GM12878 (cell line): ENCODE measurements around the gene CTNNAL1. TPM values are rescaled to one million over a fixed set of nuclear protein-coding genes. Genes with fewer than 3 reads are reported as not detected.
"Not testable (repeated sequence)": the region's sequence is repeated elsewhere in the genome, so short reads cannot be mapped to it uniquely, and the experiment has no call there.

ENCODE experiments used
- ATAC-seq: fragments of 200-7000 bp; cut with Tn5 transposase; 3 replicates; pipeline ENCODE4 v1.9.1; 2020; ENCODE audit warnings: mild to moderate bottlenecking, moderate library complexity
- BruUV-seq: library from RNA; stranded (reverse); fragments of 400-500 nt; replicated peaks from 2 replicates; lab custom pipeline; 2021; lab: Mats Ljungman, UMichigan
- CTCF ChIA-PET: fragments of 300-600 bp; sonication (Branson Sonifier 250); formaldehyde crosslinking; extraction: SDS; loops from one replicate; lab custom pipeline; 2021; ENCODE audit warnings: inconsistent platforms; lab: Yijun Ruan, JAX
- POLR2A ChIA-PET: fragments of 350-600 bp; formaldehyde crosslinking; extraction: SDS; loops from one replicate; lab custom pipeline; 2021; ENCODE audit warnings: inconsistent platforms; lab: Charles Lee
- RAD21 ChIA-PET: fragments of 300-600 bp; sonication (Branson Sonifier 250); formaldehyde crosslinking; loops from one replicate; lab custom pipeline; 2023; ENCODE audit warnings: antibody characterized with exemption; ENCODE audit not compliant: unreplicated experiment; lab: Charles Lee
- SMC1A ChIA-PET: fragments of 300-600 bp; sonication (Branson Sonifier 250); formaldehyde crosslinking; loops from one replicate; lab custom pipeline; 2023; ENCODE audit not compliant: unreplicated experiment, uncharacterized antibody; lab: Charles Lee
- DNase-seq: peaks from one replicate; pipeline ENCODE4 v3.0.0-alpha.2; 2011; ENCODE audit warnings: low read depth, low spot score
- FAIRE-seq: peaks from 3 replicates; lab custom pipeline; 2011; peaks lifted over from hg19 to GRCh38; lab: Jason Lieb, UNC
- H2AFZ ChIP-seq: 2 replicates; pipeline ENCODE4 v1.6.0; 2011; ENCODE audit warnings: low read depth, low read length, control low read depth; ENCODE audit not compliant: control insufficient read depth
- H3K27ac ChIP-seq: 2 replicates; pipeline ENCODE4 v1.5.1; 2011; ENCODE audit warnings: control low read depth; ENCODE audit not compliant: control insufficient read depth, insufficient read depth
- H3K27me3 ChIP-seq, 2 experiments: replicated peaks in 1 of 2; 2 replicates each; pipeline versions ENCODE4 v1.6.0 to v1.6.1; 2011; ENCODE audit warnings: low read length in 1 of 2; ENCODE audit not compliant: control insufficient read depth in 2 of 2, insufficient read depth in 2 of 2
- H3K36me3 ChIP-seq, 2 experiments: 2 replicates each; pipeline ENCODE4 v1.5.1; 2011; ENCODE audit warnings: low read length in 1 of 2; ENCODE audit not compliant: control insufficient read depth in 2 of 2, insufficient read depth in 2 of 2
- H3K4me1 ChIP-seq: 2 replicates; pipeline ENCODE4 v1.6.1; 2011; ENCODE audit warnings: mild to moderate bottlenecking, low read length, moderate library complexity, mixed read lengths; ENCODE audit not compliant: control insufficient read depth, insufficient read depth
- H3K4me2 ChIP-seq: 2 replicates; pipeline ENCODE4 v1.6.0; 2011; ENCODE audit warnings: control low read depth; ENCODE audit not compliant: control insufficient read depth, insufficient read depth
- H3K4me3 ChIP-seq: fragments of 200-600 bp; sonication (generic); 2 replicates; pipeline ENCODE4 v1.5.1; 2016
- H3K79me2 ChIP-seq: 2 replicates; pipeline ENCODE4 v1.6.0; 2011; ENCODE audit warnings: low read length; ENCODE audit not compliant: control insufficient read depth, insufficient read depth
- H3K9ac ChIP-seq: 2 replicates; pipeline ENCODE4 v1.8.0; 2011; ENCODE audit warnings: low read length, control low read depth, mixed read lengths; ENCODE audit not compliant: control insufficient read depth, insufficient read depth
- H3K9me3 ChIP-seq: replicated peaks from 3 replicates; pipeline ENCODE4 v1.5.1; 2011; ENCODE audit warnings: mild to moderate bottlenecking, low read length; ENCODE audit not compliant: control insufficient read depth, insufficient read depth
- H4K20me1 ChIP-seq: 2 replicates; pipeline ENCODE4 v1.6.0; 2011; ENCODE audit not compliant: control insufficient read depth, insufficient read depth
- BCL11A ChIP-seq: IDR thresholded peaks from 2 replicates; pipeline ENCODE4 v1.6.1; 2011; ENCODE audit warnings: low read depth, low read length
- CUX1 ChIP-seq: IDR thresholded peaks from 2 replicates; pipeline ENCODE4 v1.6.1; 2012; ENCODE audit warnings: improper control_type of control experiment, low read depth, low read length; ENCODE audit not compliant: insufficient replicate concordance
- REST ChIP-seq: IDR thresholded peaks from 2 replicates; pipeline ENCODE4 v1.6.1; 2012; ENCODE audit warnings: mild to moderate bottlenecking, low read depth, low read length
- WGBS: methylation state at CpG from one replicate; pipeline ENCODE4 v1.1.6; 2016; ENCODE audit warnings: low lambda C conversion rate; ENCODE audit not compliant: insufficient replicate concordance, insufficient coverage; ENCODE audit errors: missing lambda C conversion rate; 5-methylcytosine and 5-hydroxymethylcytosine counted together
- in situ Hi-C: fragments of 300-500 bp; cut with MboI; formaldehyde crosslinking; loops from 9 replicates; pipeline ENCODE4 v1.14.3; 2018; ENCODE audit warnings: mixed read lengths
- intact Hi-C: fragments of 100-400 bp; cut with micrococcal nuclease; formaldehyde crosslinking; loops from one replicate; pipeline ENCODE4 v1.14.2; 2022; ENCODE audit not compliant: unreplicated experiment
- polyA plus RNA-seq, 11 experiments: library from polyadenylated mRNA; depleted of rRNA in 4 of 11; unstranded in 6 of 11; stranded (reverse) in 5 of 11; fragments of >200 nt; fragmentation: Nextera tagmentation in 4 of 11; fragmentation: Illumina TruSeq in 1 of 11; extraction: Ambion mirVana in 4 of 11; extraction: Trizol in 1 of 11; gene quantifications; 1 replicate in 1 of 11; 2 replicates in 10 of 11; pipeline versions ENCODE4 v1.2.1 to v1.2.3, GENCODE V29; 2011 to 2016; ENCODE audit warnings: inconsistent platforms in 2 of 11, missing spikeins in 2 of 11, low read depth in 1 of 11
- total RNA-seq, 4 experiments: library from RNA; depleted of rRNA in 3 of 4; stranded (reverse); fragments of >200 nt in 3 of 4; fragmentation: Illumina TruSeq in 1 of 4; extraction: Trizol in 1 of 4; gene quantifications; 2 replicates each; pipeline versions ENCODE4 v1.2.1 to v1.2.3, GENCODE V29; 2013 to 2021

CTNNAL1 gene
- total and polyA plus RNA-seq, 10 of the 15 experiments (the other 5 are each of a cell fraction or from before 2014, with no cell fraction given), result 16.3 to 82.5 (median 45.2) TPM

DNA sequence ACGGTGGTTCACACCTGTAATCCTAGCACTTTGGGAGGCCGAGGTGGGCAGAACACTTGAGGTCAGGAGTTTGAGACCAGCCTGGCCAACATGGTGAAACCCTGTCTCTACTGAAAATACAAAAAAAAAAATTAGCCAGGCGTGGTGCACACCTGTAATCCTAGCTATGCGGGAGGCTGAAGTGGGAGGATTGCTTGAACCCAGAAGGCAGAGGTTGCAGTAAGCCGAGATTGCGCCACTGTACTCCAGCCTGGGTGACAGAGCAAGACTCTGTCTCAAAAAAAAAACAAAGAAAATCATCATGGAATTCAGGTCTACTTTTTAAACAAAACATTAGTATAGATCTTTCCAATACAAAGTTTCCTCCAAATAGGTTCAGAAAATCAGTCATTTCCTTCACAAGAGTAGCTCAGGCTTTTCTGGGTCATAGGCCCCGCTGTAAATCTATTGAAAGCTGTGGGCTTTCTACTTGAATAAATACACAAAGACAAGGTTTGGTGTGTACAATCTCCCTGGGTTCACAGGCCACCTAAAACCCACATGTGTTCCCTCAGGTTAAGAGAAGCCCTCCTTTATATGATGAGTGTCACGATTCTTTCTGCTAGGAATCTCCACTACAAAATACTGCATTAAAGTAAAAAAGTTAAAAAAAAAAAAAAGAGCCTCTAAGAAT lies 114.1 kb downstream of the CTNNAL1 start:
- DNase-seq, BruUV-seq, in situ Hi-C loops, RAD21 ChIA-PET, FAIRE-seq, H3K27ac ChIP-seq, H3K36me3 ChIP-seq, H3K79me2 ChIP-seq, H3K9me3 ChIP-seq, H3K4me2 ChIP-seq, H3K4me1 ChIP-seq, H3K9ac ChIP-seq, ATAC-seq, H3K4me3 ChIP-seq, H4K20me1 ChIP-seq, H2AFZ ChIP-seq, intact Hi-C loops, H3K27me3 ChIP-seq: not testable (repeated sequence)
- ChIA-PET SMC1A (interaction anchor here (0.7 to 1.2 kb wide), 4 partner anchors 21 to 513 kb away, joined by 3 read pairs; no protein-coding TSS in a partner anchor), POLR2A (interaction anchor here (0.5 kb wide), 1 partner anchor 185 kb away, joined by 6 read pairs; no protein-coding TSS in a partner anchor), CTCF (interaction anchor here (0.6 to 2.1 kb wide), 3 partner anchors 54 to 175 kb away, joined by 3 to 9 read pairs (median 3); no protein-coding TSS in a partner anchor)
- 90% methylated on average over 8 of the region's 8 CpGs for WGBS

DNA sequence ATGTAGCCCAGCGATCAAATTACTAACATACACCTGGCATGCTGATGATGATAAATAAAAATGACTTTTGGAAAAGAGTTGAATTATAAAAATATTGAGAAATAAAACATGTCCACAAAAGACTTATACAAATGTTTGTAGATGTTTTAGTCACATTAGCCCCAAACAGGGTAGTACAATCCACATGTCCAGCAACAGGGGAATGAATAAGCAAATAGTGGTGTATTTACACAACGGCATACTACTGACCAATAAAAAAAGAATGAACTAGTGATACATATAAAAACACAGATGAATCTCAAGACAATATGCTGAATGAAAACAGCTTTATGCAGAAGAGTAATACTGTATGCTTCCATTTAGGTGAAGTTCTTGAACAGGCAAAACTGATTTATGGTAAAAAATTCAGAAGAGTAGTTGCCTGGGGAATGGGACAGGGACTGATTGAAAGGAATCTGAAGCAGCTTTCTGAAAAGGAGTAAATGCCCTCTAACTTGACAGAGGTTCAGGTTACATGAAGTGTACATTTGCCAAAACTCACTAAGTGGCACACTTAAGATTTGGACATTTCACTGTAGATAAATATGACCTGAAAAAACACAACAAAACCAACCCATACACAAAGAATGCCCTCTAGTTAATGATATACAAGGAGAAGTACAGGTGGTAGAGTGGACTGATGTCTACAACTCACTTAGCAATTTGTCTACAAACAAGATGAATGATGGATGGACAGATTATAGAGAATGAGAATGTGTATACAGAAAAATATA lies 115.8 kb downstream of the CTNNAL1 start:
- ATAC-seq (no peak), DNase-seq (no peak), FAIRE-seq (no peak)
- H3K4me1 ChIP-seq, result no peaks in the 10 kb centered on the region
- no peaks in the 10 kb centered on the region for H3K9me3 ChIP-seq
- intact Hi-C loops (no loop called here), in situ Hi-C loops (no loop called here)
- CTCF ChIA-PET, result interaction anchor here (2.1 kb wide), 1 partner anchor 56 kb away, joined by 9 read pairs; no protein-coding TSS in a partner anchor
- RAD21 ChIA-PET, result no interaction called here
- H4K20me1 ChIP-seq, result no peaks in the 10 kb centered on the region
- H3K79me2 ChIP-seq, result no peaks in the 10 kb centered on the region
- no peak overlapping the region for H3K4me2 ChIP-seq
- SMC1A ChIA-PET, result interaction anchor here (0.6 kb wide), 1 partner anchor 28 kb away, joined by 3 read pairs; no protein-coding TSS in a partner anchor
- 68% methylated on average over 2 of the region's 2 CpGs for WGBS
- BruUV-seq, result no TSS peak
- no peak overlapping the region for H2AFZ ChIP-seq
- H3K36me3 ChIP-seq, result peaks cover 4 to 5% of the 10 kb centered on the region in 2 experiments
- no peaks in the 10 kb centered on the region for H3K27me3 ChIP-seq
- POLR2A ChIA-PET, result no interaction called here
- H3K4me3 ChIP-seq, result no peak overlapping the region
- no peak overlapping the region for H3K27ac ChIP-seq
- H3K9ac ChIP-seq, result no peak overlapping the region
- TF ChIP-seq REST (no peak), CUX1 (no peak), BCL11A (no peak)
